A549 (cell line): ENCODE results near the gene QRFPR. TPM values are rescaled to one million over a fixed set of nuclear protein-coding genes. Genes with fewer than 3 reads are reported as not detected.

Experiments used
- ATAC-seq, 2 experiments: fragments of 200-7000 bp in 1 of 2; fragments of >200 bp in 1 of 2; cut with Nextera tagmentation in 1 of 2; cut with Tn5 transposase in 1 of 2; 3 replicates each; pipeline versions ENCODE4 v1.8.0 to v1.9.1; 2018 to 2020; ENCODE audit warnings: mild to moderate bottlenecking in 1 of 2, moderate library complexity in 1 of 2
- CTCF ChIA-PET: fragments of 300-600 bp; sonication (Branson Sonifier 250); formaldehyde crosslinking; extraction: SDS; loops from one replicate; lab custom pipeline; 2021; ENCODE audit warnings: antibody characterized with exemption, inconsistent platforms; lab: Yijun Ruan, JAX
- POLR2A ChIA-PET: fragments of 350-600 bp; formaldehyde crosslinking; extraction: SDS; loops from one replicate; lab custom pipeline; 2021; ENCODE audit warnings: antibody characterized with exemption, inconsistent platforms; lab: Yijun Ruan, JAX
- DNase-seq, 2 experiments: peaks; one replicate each; pipeline versions ENCODE4 v3.0.0 to v3.0.0-alpha.2; 2011 to 2016; ENCODE audit warnings: low read depth in 1 of 2, low spot score in 1 of 2
- FAIRE-seq: peaks from 2 replicates; lab custom pipeline; 2011; peaks lifted over from hg19 to GRCh38; lab: Jason Lieb, UNC
- H3K27ac ChIP-seq, 2 experiments: fragments of >200 bp; sonication (Bioruptor Twin); formaldehyde crosslinking; 3 replicates each; pipeline ENCODE4 v1.5.1; 2016 to 2017
- H3K4me1 ChIP-seq: fragments of >200 bp; sonication (Bioruptor Twin); formaldehyde crosslinking; 3 replicates; pipeline ENCODE4 v1.6.1; 2016
- H3K4me2 ChIP-seq: fragments of >200 bp; sonication (Bioruptor Twin); formaldehyde crosslinking; 3 replicates; pipeline ENCODE4 v1.6.1; 2016
- H3K4me3 ChIP-seq: fragments of >200 bp; sonication (Bioruptor Twin); formaldehyde crosslinking; 3 replicates; pipeline ENCODE4 v1.5.1; 2016
- H3K9me3 ChIP-seq: fragments of >200 bp; sonication (Bioruptor Twin); formaldehyde crosslinking; 3 replicates; pipeline ENCODE4 v1.6.1; 2016
- CBX2 ChIP-seq: fragments of 200-600 bp; sonication (generic); IDR thresholded peaks from 2 replicates; pipeline ENCODE4 v1.6.1; 2016; ENCODE audit warnings: low read depth, mild to moderate bottlenecking, borderline replicate concordance
- CEBPB ChIP-seq, 2 experiments: fragments of >200 bp in 1 of 2; sonication (Bioruptor Twin) in 1 of 2; formaldehyde crosslinking in 1 of 2; IDR thresholded peaks; 2 replicates each; pipeline ENCODE4 v1.6.1; 2012 to 2016
- CHD4 ChIP-seq: fragments of 200-600 bp; sonication (generic); IDR thresholded peaks from 2 replicates; pipeline ENCODE4 v1.6.1; 2016; ENCODE audit warnings: antibody characterized with exemption, mild to moderate bottlenecking, borderline replicate concordance
- EP300 ChIP-seq, 2 experiments: fragments of >200 bp; sonication (Bioruptor Twin); formaldehyde crosslinking; IDR thresholded peaks; 2 replicates in 1 of 2; 3 replicates in 1 of 2; pipeline ENCODE4 v1.6.1; 2016 to 2017
- ESRRA ChIP-seq: fragments of 150-350 bp; IDR thresholded peaks from 2 replicates; pipeline ENCODE4 v1.6.1; 2014; ENCODE audit warnings: mild to moderate bottlenecking, low read length, borderline replicate concordance
- GATA3 ChIP-seq: IDR thresholded peaks from 2 replicates; pipeline ENCODE4 v1.6.1; 2012; ENCODE audit warnings: borderline replicate concordance
- HOXB13 ChIP-seq: fragments of 250-450 bp; sonication (Bioruptor Pico); IDR thresholded peaks from 2 replicates; pipeline ENCODE4 v1.5.0; 2020; ENCODE audit warnings: low read depth, mild to moderate bottlenecking, moderate library complexity
- HOXB5 ChIP-seq: fragments of 250-450 bp; sonication (Bioruptor Pico); IDR thresholded peaks from 2 replicates; pipeline ENCODE4 v1.5.0; 2020; ENCODE audit warnings: mild to moderate bottlenecking, moderate library complexity
- JUNB ChIP-seq: fragments of >200 bp; sonication (Bioruptor Twin); formaldehyde crosslinking; IDR thresholded peaks from 2 replicates; pipeline ENCODE4 v1.6.1; 2016
- KDM5A ChIP-seq: fragments of 200-600 bp; sonication (generic); IDR thresholded peaks from 2 replicates; pipeline ENCODE4 v1.6.1; 2016; ENCODE audit warnings: antibody characterized with exemption, mild to moderate bottlenecking
- NR3C1 ChIP-seq: fragments of >200 bp; sonication (Bioruptor Twin); formaldehyde crosslinking; IDR thresholded peaks from 3 replicates; pipeline ENCODE4 v1.6.1; 2017
- RAD21 ChIP-seq, 2 experiments: fragments of >200 bp in 1 of 2; sonication (Bioruptor Twin) in 1 of 2; formaldehyde crosslinking in 1 of 2; IDR thresholded peaks in 1 of 2; conservative IDR thresholded peaks in 1 of 2; 2 replicates in 1 of 2; 3 replicates in 1 of 2; pipeline ENCODE4 v1.6.1; 2012 to 2018; ENCODE audit warnings: inconsistent platforms in 1 of 2
- REST ChIP-seq: fragments of 200-600 bp; sonication (generic); IDR thresholded peaks from 2 replicates; pipeline ENCODE4 v1.6.1; 2016; ENCODE audit warnings: antibody characterized with exemption, mild to moderate bottlenecking, moderate library complexity
- SMC3 ChIP-seq: fragments of >200 bp; sonication (Bioruptor Twin); formaldehyde crosslinking; IDR thresholded peaks from 3 replicates; pipeline ENCODE4 v1.6.1; 2018; ENCODE audit warnings: inconsistent platforms
- TFCP2L1 ChIP-seq: fragments of 250-450 bp; sonication (Bioruptor Pico); IDR thresholded peaks from 2 replicates; pipeline ENCODE4 v1.5.0; 2021; ENCODE audit warnings: mild to moderate bottlenecking
- TP53 ChIP-seq: fragments of 250-450 bp; sonication (Bioruptor Pico); IDR thresholded peaks from 2 replicates; pipeline ENCODE4 v1.5.0; 2021; ENCODE audit warnings: mild to moderate bottlenecking, moderate library complexity
- ZC3H11A ChIP-seq: fragments of 450-650 bp; IDR thresholded peaks from 2 replicates; pipeline ENCODE4 v1.6.1; 2014; ENCODE audit warnings: antibody characterized with exemption, mild to moderate bottlenecking
- ZNF302 ChIP-seq: fragments of 250-450 bp; sonication (Bioruptor Pico); IDR thresholded peaks from 2 replicates; pipeline ENCODE4 v1.9.0; 2021; ENCODE audit warnings: inconsistent platforms, mild to moderate bottlenecking, moderate library complexity
- ZSCAN20 ChIP-seq: fragments of 250-450 bp; sonication (Bioruptor Pico); IDR thresholded peaks from 2 replicates; pipeline ENCODE4 v1.8.0; 2022; ENCODE audit warnings: mild to moderate bottlenecking, moderate library complexity
- WGBS: methylation state at CpG from one replicate; pipeline ENCODE4 v1.1.6; 2017; ENCODE audit errors: missing lambda C conversion rate; 5-methylcytosine and 5-hydroxymethylcytosine counted together
- polyA plus RNA-seq, 4 experiments: library from polyadenylated mRNA; depleted of rRNA in 3 of 4; stranded (reverse); fragments of >200 nt; fragmentation: RNase III in 1 of 4; extraction: RNeasy Plus Mini Kit Qiagen cat#74134 plus additional on column Dnase treatment in 1 of 4; gene quantifications; 2 replicates in 3 of 4; 3 replicates in 1 of 4; pipeline ENCODE4 v1.2.3, GENCODE V29; 2011 to 2017
- TF ChIP-seq, protein P1 (sequence below): IDR thresholded peaks from 2 replicates; pipeline ENCODE4 v1.6.1; 2012
- TF ChIP-seq, protein P2 (sequence below): fragments of 250-450 bp; sonication (Bioruptor Pico); IDR thresholded peaks from 2 replicates; pipeline ENCODE4 v1.5.0; 2021; ENCODE audit warnings: mild to moderate bottlenecking, moderate library complexity, borderline replicate concordance

Gene QRFPR
- polyA plus RNA-seq, 2 of the 4 experiments (the other 2 are of a cell fraction), result not detected

DNA sequence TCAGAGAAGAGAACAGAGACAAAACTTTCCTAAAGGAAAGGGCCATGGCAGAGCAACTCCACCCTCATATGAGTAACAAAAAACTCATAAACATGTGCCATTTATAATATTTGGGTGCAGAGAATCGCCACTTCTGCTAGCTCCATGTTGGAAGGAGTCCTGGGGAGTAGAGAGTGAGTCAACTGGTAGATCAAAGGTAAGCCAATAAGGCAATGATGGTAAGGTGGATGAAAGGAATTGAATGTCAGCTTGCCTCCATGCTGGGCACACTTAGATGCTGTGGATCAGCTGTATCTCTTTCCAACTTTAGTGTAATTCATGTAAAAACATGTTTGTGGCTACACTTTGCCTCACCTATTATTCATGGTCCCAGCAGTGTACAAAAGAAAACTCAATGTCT lies 4.7 kb downstream of the QRFPR start:
- 0% methylated on average over 1 of the region's 1 CpG for WGBS
- no peak overlapping the region for H3K4me2 ChIP-seq
- ChIA-PET POLR2A (no interaction called here), CTCF (interaction anchor here (1.6 kb wide), 1 partner anchor 361 kb away, joined by 9 read pairs; no protein-coding TSS in a partner anchor)
- H3K4me1 ChIP-seq, result no peaks in the 10 kb centered on the region
- FAIRE-seq (no peak), ATAC-seq (no peak), DNase-seq (no peak)
- H3K4me3 ChIP-seq, result no peak overlapping the region
- H3K9me3 ChIP-seq, result no peaks in the 10 kb centered on the region
- no peak overlapping the region for H3K27ac ChIP-seq
- TF ChIP-seq HOXB5 (CRISPR knock-in tag) (no peak), EP300 (IDR thresholded peaks at IDR 0.05) (no peak), KDM5A (no peak), ZSCAN20 (CRISPR knock-in tag) (no peak), GATA3 (no peak), HOXB13 (CRISPR knock-in tag) (no peak)
- TF ChIP-seq, protein P1, sequence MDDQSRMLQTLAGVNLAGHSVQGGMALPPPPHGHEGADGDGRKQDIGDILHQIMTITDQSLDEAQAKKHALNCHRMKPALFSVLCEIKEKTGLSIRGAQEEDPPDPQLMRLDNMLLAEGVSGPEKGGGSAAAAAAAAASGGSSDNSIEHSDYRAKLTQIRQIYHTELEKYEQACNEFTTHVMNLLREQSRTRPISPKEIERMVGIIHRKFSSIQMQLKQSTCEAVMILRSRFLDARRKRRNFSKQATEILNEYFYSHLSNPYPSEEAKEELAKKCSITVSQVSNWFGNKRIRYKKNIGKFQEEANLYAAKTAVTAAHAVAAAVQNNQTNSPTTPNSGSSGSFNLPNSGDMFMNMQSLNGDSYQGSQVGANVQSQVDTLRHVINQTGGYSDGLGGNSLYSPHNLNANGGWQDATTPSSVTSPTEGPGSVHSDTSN, result no peak
- TF ChIP-seq, all 56 proteins: peak for 0

GRCh38 chr4:121375262-121375661 lies 5.6 kb downstream of the QRFPR start:
- CTCF ChIA-PET, result interaction anchor here (1.6 kb wide), 1 partner anchor 362 kb away, joined by 9 read pairs; no protein-coding TSS in a partner anchor

DNA sequence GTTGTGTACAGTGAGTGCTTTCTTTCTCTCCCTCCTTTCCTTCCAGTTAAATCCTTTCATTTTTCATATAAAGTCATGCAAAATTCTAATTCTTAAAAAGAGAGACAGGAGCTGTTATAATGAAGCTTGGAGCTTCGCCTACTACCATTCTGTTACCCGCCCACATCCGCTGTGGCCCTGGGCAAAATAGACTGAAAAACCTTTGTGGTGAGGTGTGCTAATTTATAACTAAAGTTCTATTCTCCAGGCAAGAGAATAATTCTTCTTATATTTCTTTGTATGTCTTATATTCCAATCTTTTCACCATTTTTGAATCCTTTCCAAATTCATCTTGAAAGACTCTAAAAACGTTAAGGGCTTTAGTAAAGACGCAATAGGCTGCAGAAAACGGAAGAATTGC lies 7.0 kb downstream of the QRFPR start:
- Histone ChIP-seq H3K27ac (no peak overlapping the region), H3K4me2 (no peak overlapping the region), H3K9me3 (no peaks in the 10 kb centered on the region), H3K4me3 (no peak overlapping the region), H3K4me1 (no peaks in the 10 kb centered on the region)
- ChIA-PET CTCF (interaction anchor here (4.8 kb wide), 1 partner anchor 362 kb away, joined by 30 read pairs; no protein-coding TSS in a partner anchor), POLR2A (no interaction called here)
- WGBS, result 55% methylated on average over 6 of the region's 6 CpGs
- no peak for DNase-seq
- no peak for ATAC-seq
- FAIRE-seq, result no peak
- no peak for TF ChIP-seq TP53 (CRISPR knock-in tag)
- TF ChIP-seq, all 56 proteins: peak for 0

More at GRCh38 chr4:121375262-121375661, 5.6 kb downstream of the QRFPR start:
- DNase-seq (no peak), ATAC-seq (no peak), FAIRE-seq (no peak)
- Histone ChIP-seq H3K27ac (no peak overlapping the region), H3K4me1 (no peaks in the 10 kb centered on the region), H3K4me2 (no peak overlapping the region), H3K9me3 (no peaks in the 10 kb centered on the region), H3K4me3 (no peak overlapping the region)
- no peak for TF ChIP-seq ZNF302 (CRISPR knock-in tag)
- POLR2A ChIA-PET, result no interaction called here

GRCh38 chr4:121370729-121371325 lies 10.0 kb downstream of the QRFPR start:
- H3K27ac ChIP-seq, result no peak overlapping the region
- FAIRE-seq (no peak), ATAC-seq (peak; percentile 59 to 73; a peak in 3 of 6 replicates), DNase-seq (peak in 1 of 2 experiments; percentile 23)
- H3K4me2 ChIP-seq, result no peak overlapping the region
- ChIA-PET CTCF (interaction anchor here (0.7 to 4.8 kb wide), 14 partner anchors 8 to 368 kb away, joined by 3 to 30 read pairs (median 5); partner anchors contain the start of gene QRFPR), POLR2A (interaction anchor here (1.1 kb wide), 1 partner anchor 326 kb away, joined by 3 read pairs; the partner anchor contains the start of gene ANXA5)
- H3K4me1 ChIP-seq, result no peaks in the 10 kb centered on the region
- no peak overlapping the region for H3K4me3 ChIP-seq
- no peaks in the 10 kb centered on the region for H3K9me3 ChIP-seq
- 0% methylated on average over 1 of the region's 1 CpG for WGBS
- TF ChIP-seq TFCP2L1 (CRISPR knock-in tag) (no peak), RAD21 (conservative IDR thresholded peaks at IDR 0.05 in 1 of 2, IDR thresholded peaks at IDR 0.05 in 1 of 2) (peak; percentile 46 to 52), ESRRA (no peak), NR3C1 (no peak), CBX2 (no peak), SMC3 (peak; percentile 50), REST (no peak), ZC3H11A (no peak), HOXB13 (CRISPR knock-in tag) (no peak), TP53 (CRISPR knock-in tag) (no peak), CEBPB (IDR thresholded peaks at IDR 0.05) (no peak), JUNB (no peak), CHD4 (no peak)
- TF ChIP-seq, protein P2, sequence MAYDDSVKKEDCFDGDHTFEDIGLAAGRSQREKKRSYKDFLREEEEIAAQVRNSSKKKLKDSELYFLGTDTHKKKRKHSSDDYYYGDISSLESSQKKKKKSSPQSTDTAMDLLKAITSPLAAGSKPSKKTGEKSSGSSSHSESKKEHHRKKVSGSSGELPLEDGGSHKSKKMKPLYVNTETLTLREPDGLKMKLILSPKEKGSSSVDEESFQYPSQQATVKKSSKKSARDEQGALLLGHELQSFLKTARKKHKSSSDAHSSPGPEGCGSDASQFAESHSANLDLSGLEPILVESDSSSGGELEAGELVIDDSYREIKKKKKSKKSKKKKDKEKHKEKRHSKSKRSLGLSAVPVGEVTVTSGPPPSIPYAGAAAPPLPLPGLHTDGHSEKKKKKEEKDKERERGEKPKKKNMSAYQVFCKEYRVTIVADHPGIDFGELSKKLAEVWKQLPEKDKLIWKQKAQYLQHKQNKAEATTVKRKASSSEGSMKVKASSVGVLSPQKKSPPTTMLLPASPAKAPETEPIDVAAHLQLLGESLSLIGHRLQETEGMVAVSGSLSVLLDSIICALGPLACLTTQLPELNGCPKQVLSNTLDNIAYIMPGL, result no peak
- TF ChIP-seq, protein P1, result no peak
